Activated CD8-positive, alpha-beta memory T cell treated with anti-CD3 and anti-CD28 coated beads for 4 hours (primary cell): ENCODE data around the gene KCNJ14.
"Not testable (repeated sequence)": the region's sequence is repeated elsewhere in the genome, so short reads cannot be mapped to it uniquely, and the experiment has no call there.

Experiments used
- DNase-seq, 2 donors: peaks; one replicate each; pipeline ENCODE4 v3.0.0-alpha.2; 2020; ENCODE audit warnings: low read depth in 2 of 2

The KCNJ14 gene

DNA sequence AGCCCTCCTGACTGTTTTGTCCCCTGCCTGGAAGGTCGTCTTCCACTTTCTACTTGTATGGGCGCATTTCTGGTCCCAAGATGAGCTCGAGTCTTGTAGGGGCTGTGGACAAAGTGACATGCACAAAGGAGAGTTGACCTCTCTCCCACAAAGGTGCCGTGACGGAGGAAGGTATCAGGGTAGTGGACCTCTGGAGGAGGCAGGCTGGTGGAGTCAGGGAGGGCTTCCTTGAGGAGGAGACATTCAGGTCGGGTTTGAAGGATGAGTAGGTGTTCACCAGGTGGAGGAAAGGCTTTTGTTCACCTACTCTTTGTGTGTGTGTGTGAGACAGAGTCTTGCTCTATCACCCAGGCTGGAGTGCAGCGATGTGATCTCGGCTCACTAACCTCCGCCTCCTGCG lies 15.5 kb downstream of the KCNJ14 start:
- DNase-seq = no peak

DNA sequence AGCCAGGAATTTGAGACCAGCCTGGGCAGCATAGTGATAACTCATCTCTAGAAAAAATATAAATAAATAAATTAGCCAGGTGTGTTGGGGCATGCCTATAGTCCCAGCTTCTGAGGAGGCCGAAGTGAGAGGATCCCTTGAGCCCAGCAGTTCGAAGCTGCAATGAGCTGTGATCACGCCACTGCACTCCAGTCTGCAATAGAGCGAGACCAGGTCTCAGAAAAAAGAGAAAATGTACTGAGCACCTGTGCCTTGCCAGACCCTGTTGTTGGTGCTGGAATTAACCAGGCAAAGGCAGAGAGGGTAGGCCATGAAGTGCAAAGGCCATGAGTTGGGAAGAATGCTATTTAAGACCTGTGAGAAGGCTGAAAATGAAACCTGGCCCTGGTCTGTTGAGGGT lies 16.5 kb downstream of the KCNJ14 start:
- no peak for DNase-seq

DNA sequence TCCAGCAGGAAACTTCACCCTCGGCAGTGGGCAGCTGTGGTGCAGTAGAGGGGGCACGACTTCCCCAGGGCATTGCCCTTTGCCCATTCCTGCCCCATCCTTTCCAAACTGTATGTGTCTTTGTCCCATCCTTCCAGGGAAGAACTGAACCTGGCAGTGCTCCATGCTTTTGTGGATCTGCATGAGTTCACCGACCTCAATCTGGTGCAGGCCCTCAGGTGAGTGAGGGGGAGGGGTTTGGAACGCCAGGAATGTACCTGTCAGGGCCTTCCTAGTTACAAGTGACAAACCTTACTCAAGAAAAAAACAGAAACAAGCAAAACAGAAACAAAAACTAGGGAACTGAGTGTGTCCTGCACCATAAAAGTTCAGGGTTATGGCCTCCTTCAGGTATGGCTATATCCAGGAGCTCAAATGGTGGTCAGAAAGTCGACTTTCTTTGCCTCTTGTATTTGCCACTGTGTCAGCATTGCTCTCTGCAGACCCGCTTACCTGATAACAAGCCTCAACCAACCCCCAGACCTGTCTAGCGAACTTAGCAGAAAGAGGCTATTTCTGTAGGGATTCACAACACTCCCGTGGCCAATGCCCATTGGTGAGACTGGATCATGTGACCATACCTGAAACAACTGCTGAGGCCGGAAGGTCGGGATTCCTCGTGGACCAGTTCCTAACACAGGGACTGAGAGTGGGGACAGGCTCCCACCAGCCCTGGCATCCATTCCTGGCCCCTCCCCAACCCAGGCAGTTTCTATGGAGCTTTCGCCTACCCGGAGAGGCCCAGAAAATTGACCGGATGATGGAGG lies 18.0 kb downstream of the KCNJ14 start:
- no peak for DNase-seq

DNA sequence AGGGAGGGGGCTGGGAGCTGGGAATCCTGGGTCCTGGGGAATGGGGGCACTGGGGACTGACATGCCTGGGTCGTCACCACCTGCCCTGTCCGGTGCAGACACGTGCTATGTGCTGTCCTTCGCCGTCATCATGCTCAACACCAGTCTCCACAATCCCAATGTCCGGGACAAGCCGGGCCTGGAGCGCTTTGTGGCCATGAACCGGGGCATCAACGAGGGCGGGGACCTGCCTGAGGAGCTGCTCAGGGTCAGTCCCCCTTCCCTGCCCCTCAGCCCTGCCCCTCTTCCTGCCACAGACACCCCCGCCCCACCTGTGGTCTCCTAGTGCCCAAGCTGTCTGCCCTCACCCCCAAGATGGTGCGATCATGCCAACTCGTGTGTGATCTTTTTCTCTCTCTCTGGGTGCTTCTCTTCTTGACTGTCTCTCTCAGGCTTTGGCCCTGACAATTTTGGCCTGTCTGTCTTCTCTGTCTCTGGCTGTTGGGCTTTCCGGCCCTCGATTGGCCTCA lies 18.8 kb downstream of the KCNJ14 start:
- DNase-seq = no peak

DNA sequence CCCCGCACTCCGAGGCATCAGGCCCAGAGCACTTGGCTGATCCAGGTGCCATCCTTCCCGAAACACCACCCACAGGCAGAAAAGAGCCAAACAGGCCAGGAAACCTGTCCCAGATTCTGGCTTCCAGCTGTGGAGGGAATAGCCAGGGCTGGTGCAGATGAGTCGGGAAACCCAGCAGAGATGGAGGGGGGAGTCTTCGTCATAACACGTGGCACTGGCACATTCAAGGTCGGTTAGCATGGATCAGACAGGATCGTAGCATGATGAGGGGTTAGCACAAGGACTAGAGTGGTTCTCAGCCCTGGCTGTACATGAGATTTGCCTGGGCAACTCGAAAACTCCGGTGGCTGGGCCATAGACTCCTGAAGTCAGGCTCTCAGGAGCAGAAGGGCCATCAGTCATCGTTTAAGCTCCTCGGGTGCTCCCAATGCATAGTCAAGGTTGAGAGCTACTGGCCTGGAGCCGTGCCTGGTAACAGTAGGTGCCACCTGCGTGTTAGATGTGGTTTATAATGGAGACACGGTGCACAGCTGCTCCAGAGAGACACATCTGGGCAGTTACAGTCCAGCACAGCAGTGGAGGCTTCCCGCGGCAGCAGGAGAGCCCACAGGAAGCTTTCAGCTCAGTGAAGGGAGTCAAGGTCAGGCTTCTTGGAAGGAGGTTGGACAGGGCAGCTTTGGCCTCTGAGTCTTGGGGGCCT lies 20.1 kb downstream of the KCNJ14 start:
- DNase-seq = no peak

DNA sequence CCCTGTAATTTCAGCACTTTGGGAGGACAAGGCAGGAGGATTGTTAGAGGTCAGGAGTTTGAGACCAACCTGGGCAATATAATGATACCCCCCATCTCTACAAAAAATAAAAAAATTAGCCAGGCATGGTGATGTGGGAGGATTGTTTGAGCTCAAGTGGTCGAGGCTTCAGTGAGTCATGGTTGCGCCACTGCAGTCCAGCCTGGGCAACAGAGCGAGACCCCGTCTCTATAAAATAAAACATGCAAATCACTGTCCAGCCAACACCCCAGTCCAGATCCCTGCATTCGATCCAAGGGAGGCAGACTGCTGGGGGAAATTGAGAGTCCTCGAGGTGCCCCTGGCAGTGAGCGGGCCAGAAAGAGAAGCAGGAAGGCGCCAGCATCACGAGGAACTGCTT lies 20.8 kb downstream of the KCNJ14 start:
- DNase-seq = no peak

DNA sequence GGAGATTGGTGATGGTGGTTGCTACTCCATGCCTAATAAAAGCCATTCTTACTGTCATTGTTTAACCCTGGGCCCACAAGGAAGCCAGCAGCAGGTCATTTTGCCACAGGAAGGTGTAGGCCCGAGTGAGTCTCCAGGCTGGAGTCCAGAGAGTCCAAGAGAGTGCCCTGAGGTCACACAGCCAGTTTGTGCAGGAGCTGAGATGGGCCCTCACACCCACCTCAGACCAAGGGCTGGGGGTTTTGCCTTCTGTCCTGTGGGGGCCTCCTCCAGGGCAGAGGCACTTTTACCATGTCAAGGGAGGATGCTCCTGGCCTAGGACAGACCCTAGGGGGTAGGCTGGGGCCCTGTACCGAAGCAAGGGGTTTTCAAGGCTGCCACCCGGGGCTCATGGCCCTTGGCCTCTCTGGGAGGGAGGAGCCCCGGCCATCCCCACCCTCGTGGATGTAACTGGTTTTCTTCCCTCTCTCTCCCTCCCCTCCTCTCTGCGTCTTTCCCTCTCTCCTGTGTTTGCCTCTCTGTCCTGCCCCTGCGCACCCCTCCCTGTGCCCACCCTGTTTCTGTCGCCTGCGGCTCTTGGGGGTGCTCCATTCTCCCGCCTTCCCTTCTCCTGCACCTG lies 21.8 kb downstream of the KCNJ14 start:
- DNase-seq = no peak

DNA sequence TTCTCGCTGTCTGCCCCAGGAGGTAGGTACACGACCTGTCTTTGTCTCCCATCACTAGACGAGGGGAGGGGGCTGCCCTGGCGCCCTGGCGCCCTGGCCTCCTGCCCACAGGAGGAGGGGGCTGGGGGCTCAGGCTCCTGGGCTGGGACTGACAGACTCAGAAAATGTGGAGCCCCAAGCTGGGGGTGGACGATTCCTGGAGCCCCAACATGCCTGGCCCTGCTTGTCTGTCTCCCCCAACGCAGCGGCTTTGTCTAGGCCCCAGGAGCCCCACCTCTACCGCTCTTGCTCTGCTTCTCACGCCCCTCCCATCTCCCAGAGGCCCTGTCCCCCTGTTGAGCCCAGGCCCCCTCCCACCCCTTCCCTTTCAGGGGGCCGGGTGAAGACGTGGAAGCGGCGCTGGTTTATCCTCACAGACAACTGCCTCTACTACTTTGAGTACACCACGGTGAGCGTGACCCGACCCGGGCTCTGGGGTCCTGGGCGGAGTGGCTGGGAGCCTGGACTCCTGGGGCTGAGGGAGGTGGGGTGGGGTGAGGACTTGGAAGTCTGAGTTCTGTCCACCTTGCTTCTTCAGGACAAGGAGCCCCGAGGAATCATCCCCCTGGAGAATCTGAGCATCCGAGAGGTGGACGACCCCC lies 22.4 kb downstream of the KCNJ14 start:
- no peak for DNase-seq

DNA sequence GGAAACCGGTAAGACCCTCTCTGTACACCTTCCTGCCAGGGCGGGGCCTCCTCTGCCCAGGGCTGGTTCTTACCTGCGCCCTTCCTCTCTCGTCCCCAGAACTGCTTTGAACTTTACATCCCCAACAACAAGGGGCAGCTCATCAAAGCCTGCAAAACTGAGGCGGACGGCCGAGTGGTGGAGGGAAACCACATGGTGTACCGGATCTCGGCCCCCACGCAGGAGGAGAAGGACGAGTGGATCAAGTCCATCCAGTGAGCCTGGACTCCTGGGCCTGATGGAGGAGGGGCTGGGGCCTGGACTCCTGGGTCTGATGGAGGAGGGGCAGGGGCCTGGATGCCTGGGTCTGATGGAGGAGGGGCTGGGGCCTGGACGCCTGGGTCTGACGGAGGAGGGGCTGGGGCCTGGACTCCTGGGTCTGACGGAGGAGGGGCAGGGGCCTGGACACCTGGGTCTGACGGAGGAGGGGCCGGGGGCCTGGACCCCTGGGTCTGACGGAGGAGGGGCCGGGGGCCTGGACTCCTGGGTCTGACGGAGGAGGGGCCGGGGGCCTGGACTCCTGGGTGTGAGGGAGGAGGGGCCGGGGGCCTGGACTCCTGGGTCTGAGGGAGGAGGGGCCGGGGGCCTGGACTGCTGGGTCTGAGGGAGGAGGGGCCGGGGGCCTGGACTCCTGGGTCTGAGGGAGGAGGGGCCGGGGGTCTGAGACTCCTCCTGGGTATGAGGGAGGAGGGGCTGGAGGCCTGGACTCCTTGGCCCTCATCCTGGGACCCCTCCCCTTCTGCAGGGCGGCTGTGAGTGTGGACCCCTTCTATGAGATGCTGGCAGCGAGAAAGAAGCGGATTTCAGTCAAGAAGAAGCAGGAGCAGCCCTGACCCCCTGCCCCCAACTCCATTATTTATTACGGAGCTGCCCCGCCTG lies 23.2 kb downstream of the KCNJ14 start:
- no peak for DNase-seq

DNA sequence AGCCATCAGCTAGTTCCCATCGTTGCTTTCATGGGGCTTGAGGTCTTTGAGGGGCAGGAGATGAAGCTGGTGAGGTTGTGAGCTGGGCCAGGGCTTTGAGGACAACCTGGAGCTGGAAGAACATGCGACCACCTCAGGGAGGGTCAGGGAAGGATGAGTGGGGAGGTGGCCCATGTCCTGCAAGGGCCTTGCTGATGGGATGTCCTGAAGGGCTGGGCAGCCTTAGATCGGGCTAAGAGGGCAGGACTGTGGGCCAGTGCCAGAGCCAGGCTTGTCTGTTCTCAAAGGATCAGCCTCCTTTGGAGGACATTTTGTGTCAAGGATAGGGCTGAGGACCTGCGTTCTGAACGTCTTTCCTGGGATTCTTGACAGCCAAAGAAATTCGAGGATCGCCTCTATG lies 24.3 kb downstream of the KCNJ14 start:
- no peak for DNase-seq

DNA sequence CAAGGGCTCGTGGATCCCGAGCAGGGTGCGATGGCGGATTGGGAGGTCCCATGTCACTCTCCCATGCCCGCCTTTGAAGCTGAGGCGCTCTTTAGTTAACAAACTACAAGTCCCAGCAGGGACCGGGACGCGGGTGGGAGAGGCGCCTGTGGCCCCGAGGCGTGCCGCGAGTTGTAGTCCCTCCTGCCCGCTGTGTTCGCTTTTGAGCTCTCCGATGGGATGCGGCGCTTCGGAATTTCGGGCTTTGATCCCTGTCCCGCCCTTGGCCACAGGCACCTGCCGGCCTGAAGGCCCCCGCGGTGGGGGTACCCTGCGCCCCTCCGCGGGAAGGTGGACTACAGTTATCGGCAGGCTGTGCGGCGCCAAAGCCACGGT lies 24.8 kb downstream of the KCNJ14 start:
- DNase-seq = no peak

DNA sequence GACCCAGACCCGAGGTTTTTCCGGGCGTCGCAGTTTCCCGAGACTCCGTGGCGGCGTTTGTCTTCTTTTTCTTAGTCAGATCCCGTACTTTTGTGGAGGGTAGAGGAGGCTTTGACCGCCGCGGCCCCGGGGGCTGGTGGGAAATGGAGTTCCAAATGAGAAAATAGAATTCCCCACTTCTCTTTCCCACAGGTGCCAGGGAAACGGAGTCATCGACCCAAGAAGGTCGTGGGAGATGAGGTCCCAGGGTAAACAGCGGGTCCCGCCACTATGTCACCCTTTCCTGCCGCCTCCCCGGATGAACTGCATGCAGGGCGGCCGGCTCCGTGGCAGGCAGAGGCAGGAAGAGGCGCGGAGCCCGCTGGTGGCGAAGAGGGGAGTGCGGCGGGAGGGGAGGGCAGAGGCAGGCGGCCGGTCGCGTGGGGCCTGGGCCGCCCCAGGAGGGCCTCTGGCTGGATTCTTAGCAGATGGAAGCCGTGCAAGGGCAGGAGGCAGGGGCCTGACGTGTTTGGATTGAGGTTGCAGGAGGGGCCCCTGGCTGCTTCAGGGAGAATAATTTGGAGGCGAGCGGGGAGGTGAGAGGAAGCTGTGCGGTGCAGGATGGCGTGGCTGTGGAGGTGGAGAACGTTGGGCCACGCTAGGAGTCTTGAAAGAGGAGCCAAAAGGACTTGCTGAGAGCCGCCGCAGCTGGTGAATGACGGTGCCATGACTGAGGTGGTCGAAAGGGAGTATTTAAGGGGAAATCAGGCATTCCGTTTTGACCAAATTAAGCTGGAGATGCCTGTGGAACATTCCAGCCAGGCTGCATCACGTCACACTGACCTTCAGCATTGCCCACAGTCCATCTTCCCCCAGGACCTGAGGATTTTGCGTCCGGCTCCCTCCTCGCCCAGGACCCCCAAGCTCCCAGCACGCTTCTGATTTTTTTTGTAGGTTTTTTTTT lies 25.5 kb downstream of the KCNJ14 start:
- DNase-seq = no peak

DNA sequence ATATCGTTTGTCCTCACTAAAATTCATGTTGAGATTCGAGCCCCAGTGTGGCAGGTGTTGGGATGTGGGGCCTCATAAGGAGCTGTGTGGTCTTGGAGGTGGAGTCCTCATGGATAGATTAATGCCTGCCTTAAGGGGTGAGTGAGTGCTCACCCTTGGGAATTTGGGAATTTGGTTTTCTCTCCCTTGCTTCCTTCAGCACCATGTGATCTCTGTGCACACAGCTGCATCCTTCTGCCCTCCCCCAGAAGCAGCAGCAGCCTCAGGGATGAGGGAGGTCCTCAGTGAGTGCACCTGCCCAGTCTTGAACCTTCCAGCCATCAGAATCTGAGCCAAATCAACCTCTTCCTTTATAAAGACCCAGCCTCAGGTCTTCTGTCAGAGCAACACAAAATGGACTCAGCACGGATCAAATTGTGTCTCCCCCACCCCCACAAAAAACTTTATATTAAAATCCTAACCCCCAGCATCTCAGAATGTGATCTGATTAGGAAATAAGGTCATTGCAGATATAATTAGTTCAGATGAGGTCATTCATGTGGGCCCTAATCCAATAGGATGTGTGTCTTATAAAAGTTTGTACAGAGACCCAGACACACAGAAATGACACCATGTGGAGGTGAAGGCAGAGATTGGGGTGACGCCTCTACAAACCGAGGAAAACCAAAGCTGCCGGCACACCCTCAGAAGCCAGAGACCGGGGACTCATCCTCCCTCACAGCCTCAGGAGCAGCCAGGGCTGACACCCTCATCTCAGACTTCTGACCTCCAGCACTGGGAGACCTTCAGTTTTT lies 26.7 kb downstream of the KCNJ14 start:
- DNase-seq = no peak

DNA sequence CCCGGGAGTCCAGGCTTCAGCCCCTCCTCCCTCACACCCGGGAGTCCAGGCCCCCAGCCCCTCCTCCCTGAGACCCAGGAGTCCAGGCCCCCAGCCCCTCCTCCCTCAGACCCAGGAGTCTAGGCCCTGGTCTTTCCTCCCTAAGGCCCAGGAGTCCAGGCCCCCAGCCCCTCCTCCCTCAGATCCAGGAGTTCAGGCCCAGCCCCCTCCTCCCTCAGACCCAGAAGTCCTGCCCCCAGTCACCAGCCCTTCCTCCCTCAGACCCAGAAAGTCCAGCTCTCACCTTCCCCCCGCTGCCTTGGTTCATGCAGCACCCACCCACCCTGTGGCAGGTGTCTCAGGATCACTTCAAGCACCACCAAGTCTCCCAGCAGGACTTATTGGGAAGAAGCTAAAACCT lies 27.9 kb downstream of the KCNJ14 start:
- DNase-seq = no peak

DNA sequence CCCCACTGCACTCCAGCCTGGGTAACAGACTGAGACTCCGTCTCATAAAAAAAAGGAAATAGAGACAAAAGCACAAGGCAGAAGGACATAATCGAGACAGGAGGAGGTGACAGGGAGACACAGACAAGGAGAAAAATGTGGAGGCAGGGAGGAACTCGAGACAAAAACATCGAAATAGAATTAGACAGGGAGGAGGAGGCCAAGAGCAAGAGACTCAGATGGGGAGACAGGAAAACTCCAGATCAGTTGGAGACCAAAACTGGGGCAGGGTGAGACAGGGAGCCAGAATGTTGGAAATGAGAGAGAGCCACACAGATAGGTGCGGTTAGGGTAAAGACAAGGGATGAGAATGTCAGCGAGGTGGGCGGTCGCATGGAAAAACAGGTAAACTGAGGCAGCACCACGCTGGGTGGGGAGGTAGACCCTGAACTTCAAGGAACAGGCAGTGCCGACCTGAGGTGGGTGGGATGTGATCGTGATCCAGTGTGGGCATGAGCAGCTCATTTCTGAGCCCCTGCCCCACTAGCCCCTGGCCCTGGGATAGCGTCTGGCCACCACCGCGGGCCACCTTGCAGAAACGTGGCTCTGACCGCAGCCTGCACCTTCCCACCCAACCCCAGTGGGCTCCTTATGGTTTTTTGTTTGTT lies 29.0 kb downstream of the KCNJ14 start:
- DNase-seq = no peak

DNA sequence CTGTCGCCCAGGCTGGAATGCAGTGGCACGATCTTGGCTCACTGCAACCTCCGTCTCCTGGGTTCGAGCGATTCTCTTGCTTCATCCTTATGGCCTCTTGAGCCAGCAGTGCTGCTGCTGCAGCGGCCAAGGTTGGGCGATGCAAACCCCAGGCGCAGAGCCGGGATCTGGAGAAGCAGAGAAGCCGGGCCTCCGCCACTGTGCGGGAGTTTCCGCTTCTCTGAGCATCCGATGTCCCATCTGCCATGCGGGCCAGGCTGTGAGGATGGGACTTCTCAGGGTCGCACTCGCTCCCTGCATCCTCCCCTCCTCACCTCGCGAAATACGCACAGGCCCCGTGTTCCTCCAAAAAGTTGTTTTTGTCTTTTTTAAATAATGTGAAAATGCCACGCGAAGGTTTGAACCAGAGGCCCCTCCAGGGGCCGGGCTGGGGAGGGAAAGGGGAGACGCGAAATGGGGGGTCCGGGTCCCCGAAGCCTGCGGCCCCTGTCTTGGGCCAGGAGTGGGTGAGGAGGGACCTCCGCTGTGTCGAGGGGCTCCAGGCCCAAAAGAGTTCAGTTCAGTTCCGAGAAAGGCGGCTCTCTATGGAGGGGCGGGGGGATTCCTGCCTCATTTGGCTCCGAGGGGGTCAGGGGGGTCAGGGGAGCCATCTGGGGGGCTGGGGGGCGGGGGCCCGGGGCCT lies 29.7 kb downstream of the KCNJ14 start:
- no peak for DNase-seq

DNA sequence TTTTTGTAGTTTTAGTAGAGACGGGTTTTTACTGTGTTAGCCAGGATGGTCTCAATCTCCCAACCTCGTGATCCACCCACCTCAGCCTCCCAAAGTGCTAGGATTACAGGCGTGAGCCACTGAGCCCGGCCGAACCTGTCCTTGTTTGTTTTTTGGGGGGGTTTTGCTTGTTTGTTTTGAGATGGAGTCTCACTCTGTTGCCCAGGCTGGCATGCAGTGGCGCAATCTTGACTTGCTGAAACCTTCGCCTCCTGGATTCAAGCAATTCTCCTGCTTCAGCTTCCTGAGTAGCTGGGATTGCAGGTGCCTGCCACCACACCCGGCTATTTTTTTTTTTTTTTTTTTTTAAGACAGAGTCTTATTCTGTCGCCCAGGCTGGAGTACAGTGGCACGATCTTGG lies 31.3 kb downstream of the KCNJ14 start:
- DNase-seq = not testable (repeated sequence)

DNA sequence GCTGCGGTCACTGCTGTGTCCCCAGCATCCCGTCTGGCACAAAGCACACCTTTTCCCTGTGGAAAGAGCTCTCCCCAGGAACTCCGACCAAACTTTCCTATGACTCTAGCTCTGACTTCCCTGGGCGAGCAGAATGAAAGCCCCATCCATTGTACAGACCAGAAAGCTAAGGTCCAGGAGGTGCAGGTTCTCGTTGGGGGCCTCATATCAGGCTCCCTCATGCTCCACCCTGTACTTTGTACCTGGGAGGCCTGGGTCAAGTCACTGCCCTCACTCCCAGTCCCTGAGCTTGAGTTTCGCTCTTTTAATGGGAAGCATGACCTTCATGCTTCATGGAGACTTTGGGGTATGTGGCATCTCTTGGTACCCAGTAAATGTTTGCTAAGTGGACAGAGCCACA lies 32.2 kb downstream of the KCNJ14 start:
- no peak for DNase-seq
